Ascending aorta (tissue), 2 donors: ENCODE measurements around the gene DZIP3. TPM values are rescaled to one million over a fixed set of nuclear protein-coding genes. Genes with fewer than 3 reads are reported as not detected.
"Not testable (repeated sequence)": the region's sequence is repeated elsewhere in the genome, so short reads cannot be mapped to it uniquely, and the experiment has no call there.

Source experiments
- DNase-seq, 2 donors: peaks; one replicate each; pipeline ENCODE4 v3.0.0-alpha.2; 2019; ENCODE audit warnings: low spot score in 2 of 2
- H3K27ac ChIP-seq, 2 donors: fragments of 200-600 bp; sonication (generic); one replicate each; pipeline ENCODE4 v1.5.1; 2016 to 2017; ENCODE audit warnings: mild to moderate bottlenecking in 1 of 2
- H3K27me3 ChIP-seq: fragments of 200-600 bp; sonication (generic); one replicate; pipeline ENCODE4 v1.5.1; 2017
- H3K36me3 ChIP-seq, 2 donors: fragments of 200-600 bp; sonication (generic); one replicate each; pipeline ENCODE4 v1.5.1; 2016
- H3K4me1 ChIP-seq, 2 donors: fragments of 200-600 bp; sonication (generic); one replicate each; pipeline ENCODE4 v1.5.1; 2016 to 2017; ENCODE audit warnings: mild to moderate bottlenecking in 1 of 2
- H3K4me3 ChIP-seq, 2 donors: fragments of 200-600 bp; sonication (generic); one replicate each; pipeline ENCODE4 v1.5.1; 2016 to 2017; ENCODE audit warnings: mild to moderate bottlenecking in 1 of 2
- H3K9me3 ChIP-seq, 2 donors: fragments of 200-600 bp; sonication (generic); one replicate each; pipeline ENCODE4 v1.5.1; 2016
- CTCF ChIP-seq, 3 experiments: fragments of 200-600 bp in 2 of 3; fragments of 450-650 bp in 1 of 3; sonication (generic) in 2 of 3; IDR thresholded peaks; one replicate each; pipeline ENCODE4 v1.5.1; 2016 to 2019; ENCODE audit warnings: antibody characterized with exemption in 3 of 3, mild to moderate bottlenecking in 1 of 3, moderate library complexity in 1 of 3
- intact Hi-C: fragments of 100-400 bp; cut with DNase I; formaldehyde crosslinking; loops from one replicate; pipeline ENCODE4 v1.15.1; 2023
- total RNA-seq: library from RNA; depleted of rRNA; stranded (reverse); fragments of >200 nt; gene quantifications from one replicate; pipeline ENCODE4 v1.1.0, GENCODE V29; 2016

The DZIP3 gene
- total RNA-seq, 1 donor from 2014 or later, result 7.0 TPM

- peaks cover 0 to 11% of the 10 kb centered on the region in 2 donors for H3K36me3 ChIP-seq
- no peaks in the 10 kb centered on the region for H3K9me3 ChIP-seq
- no peaks in the 10 kb centered on the region for H3K4me1 ChIP-seq
- H3K27me3 ChIP-seq, result no peaks in the 10 kb centered on the region
- H3K27ac ChIP-seq, result no peak overlapping the region
- no peak for TF ChIP-seq CTCF (IDR thresholded peaks at IDR 0.05)
- no peak for DNase-seq
- no peak overlapping the region for H3K4me3 ChIP-seq
- intact Hi-C loops, result no loop called here
Measured at GRCh38 chr3:108664266-108664665, 74.7 kb downstream of the DZIP3 start.

- Histone ChIP-seq H3K4me1 (no peaks in the 10 kb centered on the region), H3K4me3 (no peak overlapping the region), H3K27ac (no peak overlapping the region), H3K36me3 (peaks cover 0 to 18% of the 10 kb centered on the region in 2 donors), H3K9me3 (no peaks in the 10 kb centered on the region), H3K27me3 (no peaks in the 10 kb centered on the region)
- TF ChIP-seq CTCF (IDR thresholded peaks at IDR 0.05), result no peak
- intact Hi-C loops, result no loop called here
- DNase-seq, result no peak
Measured at GRCh38 chr3:108667312-108667711, 77.8 kb downstream of the DZIP3 start.

GRCh38 chr3:108669208-108669607 lies 79.7 kb downstream of the DZIP3 start:
- Histone ChIP-seq H3K36me3 (peaks cover 0 to 12% of the 10 kb centered on the region in 2 donors), H3K4me1 (no peaks in the 10 kb centered on the region), H3K4me3 (no peak overlapping the region), H3K9me3 (no peaks in the 10 kb centered on the region), H3K27ac (no peak overlapping the region), H3K27me3 (no peaks in the 10 kb centered on the region)
- no peak for DNase-seq
- no peak for TF ChIP-seq CTCF (IDR thresholded peaks at IDR 0.05)
- intact Hi-C loops, result no loop called here

- no peak for TF ChIP-seq CTCF (IDR thresholded peaks at IDR 0.05)
- Histone ChIP-seq H3K4me3 (no peak overlapping the region), H3K9me3 (no peaks in the 10 kb centered on the region), H3K27ac (no peak overlapping the region), H3K27me3 (no peaks in the 10 kb centered on the region), H3K36me3 (peaks cover 0 to 14% of the 10 kb centered on the region in 2 donors), H3K4me1 (no peaks in the 10 kb centered on the region)
- DNase-seq, result no peak
- intact Hi-C loops, result no loop called here
Measured at GRCh38 chr3:108672701-108673100, 83.2 kb downstream of the DZIP3 start.

- TF ChIP-seq CTCF (IDR thresholded peaks at IDR 0.05), result no peak
- Histone ChIP-seq H3K4me3 (no peak overlapping the region), H3K4me1 (no peaks in the 10 kb centered on the region), H3K27ac (no peak overlapping the region), H3K9me3 (no peaks in the 10 kb centered on the region), H3K27me3 (no peaks in the 10 kb centered on the region), H3K36me3 (peaks cover 0 to 21% of the 10 kb centered on the region in 2 donors)
- no peak for DNase-seq
- intact Hi-C loops, result no loop called here
Measured at GRCh38 chr3:108673988-108674661, 84.6 kb downstream of the DZIP3 start.

- Histone ChIP-seq H3K36me3 (peaks cover 4 to 14% of the 10 kb centered on the region in 2 donors), H3K27ac (no peak overlapping the region), H3K27me3 (no peaks in the 10 kb centered on the region), H3K4me3 (no peak overlapping the region), H3K4me1 (no peaks in the 10 kb centered on the region), H3K9me3 (no peaks in the 10 kb centered on the region)
- no peak for TF ChIP-seq CTCF (IDR thresholded peaks at IDR 0.05)
- intact Hi-C loops, result no loop called here
- no peak for DNase-seq
Measured at GRCh38 chr3:108677811-108678210, 88.3 kb downstream of the DZIP3 start.

GRCh38 chr3:108692286-108692685 lies 102.8 kb downstream of the DZIP3 start:
- H3K36me3 ChIP-seq, result peaks cover 14 to 36% of the 10 kb centered on the region in 2 donors
- H3K4me1 ChIP-seq, DNase-seq, H3K27ac ChIP-seq, intact Hi-C loops, H3K27me3 ChIP-seq, H3K4me3 ChIP-seq, H3K9me3 ChIP-seq: not testable (repeated sequence)
